Measurements from ENCODE around the gene DMPK.

DMPK gene

GRCh38 chr19:45785097-45785496 lies 2.8 kb upstream of the DMPK start:
- DNase-seq: no peak

- no peak for DNase-seq
Observed at GRCh38 chr19:45784096-45784495, 1.8 kb upstream of the DMPK start.

- DNase-seq: no peak
Observed at GRCh38 chr19:45782820-45783785, 813 bp upstream of the DMPK start.

GRCh38 chr19:45781214-45782161 lies 802 bp downstream of the DMPK start:
- DNase-seq: peak; percentile 67

- no peak for DNase-seq
Observed at GRCh38 chr19:45780448-45781213, 1.7 kb downstream of the DMPK start.

GRCh38 chr19:45780146-45780447 lies 2.2 kb downstream of the DMPK start:
- peak; percentile 42 for DNase-seq

GRCh38 chr19:45779231-45780145 lies 2.8 kb downstream of the DMPK start:
- DNase-seq: peak; percentile 83

GRCh38 chr19:45778010-45778661 lies 4.2 kb downstream of the DMPK start:
- no peak for DNase-seq

- DNase-seq: no peak
Observed at GRCh38 chr19:45777395-45777961, 4.8 kb downstream of the DMPK start.

- DNase-seq: no peak
Observed at GRCh38 chr19:45774765-45775164, 7.5 kb downstream of the DMPK start.

GRCh38 chr19:45773384-45773783 lies 8.9 kb downstream of the DMPK start:
- no peak for DNase-seq

GRCh38 chr19:45772912-45773311 lies 9.4 kb downstream of the DMPK start:
- DNase-seq: no peak

- DNase-seq: no peak
Observed at GRCh38 chr19:45772130-45772840, 10.0 kb downstream of the DMPK start.

GRCh38 chr19:45771311-45771933 lies 10.9 kb downstream of the DMPK start:
- no peak for DNase-seq

GRCh38 chr19:45770192-45771101 lies 11.8 kb downstream of the DMPK start:
- peak; percentile 95 for DNase-seq

- DNase-seq: no peak
Observed at GRCh38 chr19:45769821-45770191, 12.5 kb downstream of the DMPK start.

- DNase-seq: peak; percentile 89
Observed at GRCh38 chr19:45768984-45769782, 13.1 kb downstream of the DMPK start, which contains the start of gene SIX5. SIX5 (minus strand) TSS chr19:45769252; CDS start chr19:45768844, 408 bp downstream.

GRCh38 chr19:45768655-45768983 lies 13.7 kb downstream of the DMPK start:
- no peak for DNase-seq
